GM18870 (cell line): ENCODE measurements around the gene NECTIN4.

Experiments used
- ATAC-seq: cut with Tn5 transposase; IDR thresholded peaks from one replicate; pipeline ENCODE4 v1.9.1; 2021; ENCODE audit warnings: moderate library complexity; ENCODE audit not compliant: unreplicated experiment

The NECTIN4 gene

GRCh38 chr1:161113915-161114314 lies 24.6 kb upstream of the NECTIN4 start:
- no peak for ATAC-seq

- ATAC-seq, result no peak
Measured at GRCh38 chr1:161111527-161111926, 22.2 kb upstream of the NECTIN4 start.

GRCh38 chr1:161111117-161111516 lies 21.8 kb upstream of the NECTIN4 start:
- no peak for ATAC-seq

- ATAC-seq, result no peak
Measured at GRCh38 chr1:161106431-161106830, 17.1 kb upstream of the NECTIN4 start.

- ATAC-seq, result no peak
Measured at GRCh38 chr1:161100556-161100955, 11.2 kb upstream of the NECTIN4 start.

GRCh38 chr1:161099090-161099802 lies 9.9 kb upstream of the NECTIN4 start:
- ATAC-seq, result no peak

- peak; percentile 47 for ATAC-seq
Measured at GRCh38 chr1:161098210-161099068, 9.1 kb upstream of the NECTIN4 start, which contains the start of gene KLHDC9. TSS of gene KLHDC9 (plus strand) at chr1:161098361. CDS start at chr1:161098536, 175 bp downstream.

GRCh38 chr1:161096530-161096929 lies 7.2 kb upstream of the NECTIN4 start:
- ATAC-seq, result peak; percentile 9

- ATAC-seq, result peak; percentile 40
Measured at GRCh38 chr1:161096015-161096414, 6.7 kb upstream of the NECTIN4 start.

GRCh38 chr1:161095230-161095629 lies 5.9 kb upstream of the NECTIN4 start:
- ATAC-seq, result no peak

- no peak for ATAC-seq
Measured at GRCh38 chr1:161094481-161094880, 5.1 kb upstream of the NECTIN4 start.

- no peak for ATAC-seq
Measured at GRCh38 chr1:161092621-161093028, 3.3 kb upstream of the NECTIN4 start.

GRCh38 chr1:161091796-161092507 lies 2.6 kb upstream of the NECTIN4 start:
- ATAC-seq, result no peak

- no peak for ATAC-seq
Measured at GRCh38 chr1:161091093-161091492, 1.7 kb upstream of the NECTIN4 start.

GRCh38 chr1:161090617-161091016 lies 1.3 kb upstream of the NECTIN4 start:
- ATAC-seq, result no peak

- no peak for ATAC-seq
Measured at GRCh38 chr1:161089938-161090337, 580 bp upstream of the NECTIN4 start.

- no peak for ATAC-seq
Measured at GRCh38 chr1:161088587-161089110, 709 bp downstream of the NECTIN4 start.

- no peak for ATAC-seq
Measured at GRCh38 chr1:161086457-161086856, 2.9 kb downstream of the NECTIN4 start.

- ATAC-seq, result no peak
Measured at GRCh38 chr1:161085165-161085564, 4.2 kb downstream of the NECTIN4 start.

GRCh38 chr1:161084597-161084988 lies 4.8 kb downstream of the NECTIN4 start:
- ATAC-seq, result no peak
